GM18861 (cell line): ENCODE data around the gene WDFY2.
A peak's percentile ranks its signal among the peaks of the same experiment; 100 is the strongest.

Experiments used
- ATAC-seq: cut with Tn5 transposase; IDR thresholded peaks from one replicate; pipeline ENCODE4 v1.9.1; 2021; ENCODE audit not compliant: unreplicated experiment

WDFY2 gene

GRCh38 chr13:51697855-51698254, 113.6 kb downstream of the WDFY2 start:
- no peak for ATAC-seq

- ATAC-seq, result no peak
These were observed 114.1 kb downstream of the WDFY2 start for GRCh38 chr13:51698352-51698751.

GRCh38 chr13:51704399-51705313, 120.4 kb downstream of the WDFY2 start:
- peak; percentile 83 for ATAC-seq

- ATAC-seq, result no peak
These were observed 123.2 kb downstream of the WDFY2 start for GRCh38 chr13:51707461-51707860.

- no peak for ATAC-seq
These were observed 129.5 kb downstream of the WDFY2 start for GRCh38 chr13:51713807-51714206.

GRCh38 chr13:51714663-51715168, 130.5 kb downstream of the WDFY2 start:
- ATAC-seq, result no peak

GRCh38 chr13:51715613-51716012, 131.4 kb downstream of the WDFY2 start:
- ATAC-seq, result no peak

- no peak for ATAC-seq
These were observed 133.6 kb downstream of the WDFY2 start for GRCh38 chr13:51717786-51718398.

- no peak for ATAC-seq
These were observed 135.1 kb downstream of the WDFY2 start for GRCh38 chr13:51719394-51719793.

GRCh38 chr13:51721496-51721895, 137.2 kb downstream of the WDFY2 start:
- ATAC-seq, result peak; percentile 53

GRCh38 chr13:51723529-51723928, 139.3 kb downstream of the WDFY2 start:
- no peak for ATAC-seq

- no peak for ATAC-seq
These were observed 140.5 kb downstream of the WDFY2 start for GRCh38 chr13:51724721-51725120.

- no peak for ATAC-seq
These were observed 142.4 kb downstream of the WDFY2 start for GRCh38 chr13:51726446-51727193.

GRCh38 chr13:51727634-51728274, 143.5 kb downstream of the WDFY2 start:
- no peak for ATAC-seq

GRCh38 chr13:51728275-51728673, 144.0 kb downstream of the WDFY2 start:
- ATAC-seq, result no peak

GRCh38 chr13:51728972-51729371, 144.7 kb downstream of the WDFY2 start:
- ATAC-seq, result no peak

GRCh38 chr13:51729866-51730553, 145.7 kb downstream of the WDFY2 start:
- ATAC-seq, result no peak

- no peak for ATAC-seq
These were observed 146.7 kb downstream of the WDFY2 start for GRCh38 chr13:51730927-51731326.

- no peak for ATAC-seq
These were observed 147.5 kb downstream of the WDFY2 start for GRCh38 chr13:51731759-51732158.
